ENCODE results near the gene PBX2. TPM values are rescaled to one million over a fixed set of nuclear protein-coding genes. Genes with fewer than 3 reads are reported as not detected.

PBX2 gene
- total RNA-seq, 4 donors from 2014 or later, result 42.9 to 70.1 (median 61.0) TPM

GRCh38 chr6:32216998-32217397 is 27.0 kb upstream of the PBX2 start:
- H3K27me3 ChIP-seq, result peaks cover 13% of the 10 kb centered on the region
- H3K27ac ChIP-seq, result no peak overlapping the region
- no peaks in the 10 kb centered on the region for H3K4me1 ChIP-seq
- H3K4me3 ChIP-seq, result no peak overlapping the region
- no peaks in the 10 kb centered on the region for H3K9me3 ChIP-seq
- ATAC-seq, result no peak
- TF ChIP-seq, protein P1, sequence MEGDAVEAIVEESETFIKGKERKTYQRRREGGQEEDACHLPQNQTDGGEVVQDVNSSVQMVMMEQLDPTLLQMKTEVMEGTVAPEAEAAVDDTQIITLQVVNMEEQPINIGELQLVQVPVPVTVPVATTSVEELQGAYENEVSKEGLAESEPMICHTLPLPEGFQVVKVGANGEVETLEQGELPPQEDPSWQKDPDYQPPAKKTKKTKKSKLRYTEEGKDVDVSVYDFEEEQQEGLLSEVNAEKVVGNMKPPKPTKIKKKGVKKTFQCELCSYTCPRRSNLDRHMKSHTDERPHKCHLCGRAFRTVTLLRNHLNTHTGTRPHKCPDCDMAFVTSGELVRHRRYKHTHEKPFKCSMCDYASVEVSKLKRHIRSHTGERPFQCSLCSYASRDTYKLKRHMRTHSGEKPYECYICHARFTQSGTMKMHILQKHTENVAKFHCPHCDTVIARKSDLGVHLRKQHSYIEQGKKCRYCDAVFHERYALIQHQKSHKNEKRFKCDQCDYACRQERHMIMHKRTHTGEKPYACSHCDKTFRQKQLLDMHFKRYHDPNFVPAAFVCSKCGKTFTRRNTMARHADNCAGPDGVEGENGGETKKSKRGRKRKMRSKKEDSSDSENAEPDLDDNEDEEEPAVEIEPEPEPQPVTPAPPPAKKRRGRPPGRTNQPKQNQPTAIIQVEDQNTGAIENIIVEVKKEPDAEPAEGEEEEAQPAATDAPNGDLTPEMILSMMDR (IDR thresholded peaks at IDR 0.05), result no peak
- H3K36me3 ChIP-seq, result no peaks in the 10 kb centered on the region
- WGBS, 2 donors (ENCODE audit: low coverage in 1 of 2), result 77 to 82% methylated on average over 3 to 4 of the region's 11 CpGs

DNA sequence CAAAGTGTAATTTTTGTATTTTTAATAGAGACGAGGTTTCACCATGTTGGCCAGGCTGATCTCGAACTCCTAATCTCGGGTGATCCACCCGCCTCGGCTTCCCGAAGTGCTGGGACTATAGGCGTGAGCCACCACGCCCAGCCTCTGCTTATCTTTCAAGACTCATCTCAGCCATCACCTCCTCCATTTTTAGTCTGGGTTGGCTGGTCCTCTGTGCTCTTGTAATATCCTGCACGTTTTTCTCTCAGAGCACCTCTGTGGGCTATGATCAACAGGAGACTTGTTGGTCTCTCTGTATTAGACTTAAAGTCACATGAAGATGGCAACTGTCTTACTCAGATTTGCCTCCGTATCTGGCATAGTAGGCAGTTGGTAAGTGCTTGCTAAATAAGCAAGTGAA is 26.3 kb upstream of the PBX2 start:
- WGBS, 2 donors (ENCODE audit: low coverage in 1 of 2), result 77 to 90% methylated on average over 2 to 10 of the region's 10 CpGs
- Histone ChIP-seq H3K27me3 (peaks cover 13% of the 10 kb centered on the region), H3K4me3 (no peak overlapping the region), H3K9me3 (no peaks in the 10 kb centered on the region), H3K4me1 (no peaks in the 10 kb centered on the region), H3K27ac (no peak overlapping the region), H3K36me3 (no peaks in the 10 kb centered on the region)
- no peak for ATAC-seq
- TF ChIP-seq POLR2A (IDR thresholded peaks at IDR 0.05) (no peak), EP300 (IDR thresholded peaks at IDR 0.05) (no peak), POLR2AphosphoS5 (IDR thresholded peaks at IDR 0.05) (no peak)
- TF ChIP-seq, protein P1 (IDR thresholded peaks at IDR 0.05), result no peak

GRCh38 chr6:32215617-32216016 is 25.6 kb upstream of the PBX2 start:
- Histone ChIP-seq H3K4me3 (no peak overlapping the region), H3K36me3 (no peaks in the 10 kb centered on the region), H3K4me1 (no peaks in the 10 kb centered on the region), H3K9me3 (no peaks in the 10 kb centered on the region), H3K27ac (no peak overlapping the region), H3K27me3 (peaks cover 7% of the 10 kb centered on the region)
- TF ChIP-seq POLR2A (IDR thresholded peaks at IDR 0.05) (no peak), POLR2AphosphoS5 (IDR thresholded peaks at IDR 0.05) (no peak), EP300 (IDR thresholded peaks at IDR 0.05) (no peak)
- TF ChIP-seq, protein P1 (IDR thresholded peaks at IDR 0.05), result no peak
- 80 to 88% methylated on average over 1 to 4 of the region's 4 CpGs for WGBS, 2 donors (ENCODE audit: low coverage in 1 of 2)
- ATAC-seq, result no peak

DNA sequence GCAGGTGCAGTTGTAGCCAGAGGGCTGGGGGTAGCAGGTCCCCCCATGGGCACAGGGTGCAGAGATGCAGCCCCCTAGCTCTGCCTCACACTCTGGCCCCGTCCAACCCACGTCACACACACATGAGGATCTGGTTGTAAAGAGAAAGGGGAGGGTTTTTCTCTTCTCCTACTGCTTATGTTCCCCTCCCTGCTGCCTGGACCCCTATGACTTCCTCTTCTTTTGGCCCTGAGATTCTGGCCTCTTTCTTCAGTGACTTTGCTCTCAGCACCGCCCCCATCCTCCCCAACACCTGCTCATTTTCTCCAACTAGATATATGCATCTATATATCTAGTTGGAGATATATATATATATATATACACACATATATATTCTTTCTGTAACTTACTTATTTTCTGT is 24.1 kb upstream of the PBX2 start:
- no peaks in the 10 kb centered on the region for H3K4me1 ChIP-seq
- no peaks in the 10 kb centered on the region for H3K27me3 ChIP-seq
- H3K4me3 ChIP-seq, result no peak overlapping the region
- H3K27ac ChIP-seq, result no peak overlapping the region
- H3K9me3 ChIP-seq, result no peaks in the 10 kb centered on the region
- no peak for TF ChIP-seq POLR2A (IDR thresholded peaks at IDR 0.05)
- TF ChIP-seq, protein P1 (IDR thresholded peaks at IDR 0.05), result no peak
- no peak for TF ChIP-seq EP300 (IDR thresholded peaks at IDR 0.05)
- TF ChIP-seq POLR2AphosphoS5 (IDR thresholded peaks at IDR 0.05), result no peak
- 54 to 67% methylated on average over 2 to 3 of the region's 3 CpGs for WGBS, 2 donors (ENCODE audit: low coverage in 1 of 2)
- no peak for ATAC-seq
- H3K36me3 ChIP-seq, result no peaks in the 10 kb centered on the region

DNA sequence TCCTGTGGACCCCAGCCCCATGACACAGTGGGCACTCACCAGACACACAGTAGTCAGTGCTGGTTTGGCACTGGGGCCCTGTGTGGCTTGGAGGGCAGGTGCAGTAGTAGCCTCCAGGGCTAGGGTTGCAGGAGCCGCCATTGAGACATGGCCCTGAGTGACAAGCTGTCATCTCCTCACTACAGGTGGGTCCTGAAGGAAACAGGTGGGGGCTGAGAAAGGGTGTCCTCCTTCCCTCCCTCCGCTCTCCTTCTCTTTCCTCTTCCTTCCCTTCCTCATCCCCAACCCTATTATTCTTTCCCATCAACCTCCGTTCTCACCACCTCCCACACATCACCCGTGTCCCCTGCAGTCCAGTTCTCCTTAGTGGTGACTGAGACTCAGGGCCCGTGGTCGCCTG is 23.6 kb upstream of the PBX2 start:
- WGBS, 2 donors (ENCODE audit: low coverage in 1 of 2), result 82% methylated on average over 6 of the region's 6 CpGs; no CpG with 5 or more reads in 1 of the 2 donors
- TF ChIP-seq POLR2A (IDR thresholded peaks at IDR 0.05) (no peak), POLR2AphosphoS5 (IDR thresholded peaks at IDR 0.05) (no peak), EP300 (IDR thresholded peaks at IDR 0.05) (no peak)
- TF ChIP-seq, protein P1 (IDR thresholded peaks at IDR 0.05), result no peak
- ATAC-seq, result no peak

More for the DNA sequence above, 23.6 kb upstream of the PBX2 start:
- Histone ChIP-seq H3K36me3 (no peaks in the 10 kb centered on the region), H3K27ac (no peak overlapping the region), H3K27me3 (no peaks in the 10 kb centered on the region), H3K4me3 (no peak overlapping the region), H3K4me1 (no peaks in the 10 kb centered on the region), H3K9me3 (no peaks in the 10 kb centered on the region)
